ENCODE data around the gene ARID5A. TPM values are rescaled to one million over a fixed set of nuclear protein-coding genes. Genes with fewer than 3 reads are reported as not detected.

ARID5A gene
- total RNA-seq, 4 donors from 2014 or later, result 12.6 to 26.0 (median 22.1) TPM

- no peak for TF ChIP-seq CTCF (IDR thresholded peaks at IDR 0.05; ENCODE audit: low read depth)
These were observed 51.3 kb downstream of the ARID5A start for GRCh38 chr2:96587843-96588242.

- TF ChIP-seq CTCF (IDR thresholded peaks at IDR 0.05; ENCODE audit: low read depth), result no peak
These were observed 54.5 kb downstream of the ARID5A start for GRCh38 chr2:96591054-96591453.

- TF ChIP-seq CTCF (IDR thresholded peaks at IDR 0.05; ENCODE audit: low read depth), result no peak
These were observed 54.9 kb downstream of the ARID5A start for GRCh38 chr2:96591494-96591893.

GRCh38 chr2:96594282-96594681, 57.7 kb downstream of the ARID5A start:
- no peak for TF ChIP-seq CTCF (IDR thresholded peaks at IDR 0.05; ENCODE audit: low read depth)

- TF ChIP-seq CTCF (IDR thresholded peaks at IDR 0.05; ENCODE audit: low read depth), result no peak
These were observed 58.2 kb downstream of the ARID5A start for GRCh38 chr2:96594691-96595152.

GRCh38 chr2:96596596-96596995, 60.0 kb downstream of the ARID5A start:
- TF ChIP-seq CTCF (IDR thresholded peaks at IDR 0.05; ENCODE audit: low read depth), result no peak

GRCh38 chr2:96599941-96600340, 63.4 kb downstream of the ARID5A start:
- no peak for TF ChIP-seq CTCF (IDR thresholded peaks at IDR 0.05; ENCODE audit: low read depth)
